Progenitor cell of endocrine pancreas (in vitro differentiated cells): ENCODE results near the gene RSPO3. TPM values are rescaled to one million over a fixed set of nuclear protein-coding genes. Genes with fewer than 3 reads are reported as not detected.

Experiments used
- DNase-seq: peaks from one replicate; pipeline ENCODE4 v3.0.0; 2021; ENCODE audit warnings: low spot score; ENCODE audit not compliant: unreplicated experiment
- H3K27ac Mint-ChIP-seq: 2 replicates; pipeline ENCODE4 v1.8.0; 2021; ENCODE audit warnings: mild to moderate bottlenecking, moderate library complexity, mixed read lengths
- H3K27me3 Mint-ChIP-seq: 2 replicates; pipeline ENCODE4 v1.8.0; 2021; ENCODE audit warnings: mixed read lengths
- H3K36me3 Mint-ChIP-seq: 2 replicates; pipeline ENCODE4 v1.8.0; 2022; ENCODE audit warnings: mixed read lengths; ENCODE audit not compliant: insufficient read depth
- H3K4me1 Mint-ChIP-seq: 2 replicates; pipeline ENCODE4 v1.8.0; 2021; ENCODE audit warnings: low read depth, mixed read lengths
- H3K4me3 Mint-ChIP-seq: 2 replicates; pipeline ENCODE4 v1.8.0; 2021; ENCODE audit warnings: low read depth, mild to moderate bottlenecking, moderate library complexity, mixed read lengths
- H3K9me3 Mint-ChIP-seq: 2 replicates; pipeline ENCODE4 v1.8.0; 2021; ENCODE audit warnings: low read depth, mixed read lengths
- CTCF ChIP-seq: fragments of 200-600 bp; sonication (generic); IDR thresholded peaks from one replicate; pipeline ENCODE4 v1.5.0; 2021; ENCODE audit warnings: antibody characterized with exemption, mild to moderate bottlenecking; ENCODE audit not compliant: unreplicated experiment
- total RNA-seq: library from RNA; stranded (reverse); gene quantifications from 2 replicates; pipeline ENCODE4 v1.2.1, GENCODE V29; 2021

RSPO3 gene
- total RNA-seq, 1 donor from 2014 or later, result 0.43 TPM

- H3K9me3 Mint-ChIP-seq, result no peaks in the 10 kb centered on the region
- peaks cover 72% of the 10 kb centered on the region for H3K27me3 Mint-ChIP-seq
- H3K27ac Mint-ChIP-seq, result no peak overlapping the region
- H3K4me3 Mint-ChIP-seq, result no peak overlapping the region
- TF ChIP-seq CTCF, result no peak
- no peaks in the 10 kb centered on the region for H3K36me3 Mint-ChIP-seq
- no peak for DNase-seq
- H3K4me1 Mint-ChIP-seq, result peaks cover 7% of the 10 kb centered on the region
Measured at GRCh38 chr6:127124172-127124571, 5.7 kb downstream of the RSPO3 start.

- H3K9me3 Mint-ChIP-seq, result no peaks in the 10 kb centered on the region
- no peak for TF ChIP-seq CTCF
- no peak overlapping the region for H3K27ac Mint-ChIP-seq
- peaks cover 7% of the 10 kb centered on the region for H3K4me1 Mint-ChIP-seq
- H3K4me3 Mint-ChIP-seq, result no peak overlapping the region
- H3K36me3 Mint-ChIP-seq, result no peaks in the 10 kb centered on the region
- no peak for DNase-seq
- peaks cover 70% of the 10 kb centered on the region for H3K27me3 Mint-ChIP-seq
Measured at GRCh38 chr6:127124680-127125079, 6.2 kb downstream of the RSPO3 start.

GRCh38 chr6:127128066-127128465 lies 9.6 kb downstream of the RSPO3 start:
- DNase-seq, result no peak
- Mint-ChIP-seq H3K27ac (no peak overlapping the region), H3K36me3 (no peaks in the 10 kb centered on the region), H3K9me3 (no peaks in the 10 kb centered on the region), H3K27me3 (peaks cover 41% of the 10 kb centered on the region), H3K4me1 (no peaks in the 10 kb centered on the region), H3K4me3 (no peak overlapping the region)
- TF ChIP-seq CTCF, result no peak

GRCh38 chr6:127129251-127129650 lies 10.8 kb downstream of the RSPO3 start:
- Mint-ChIP-seq H3K4me1 (no peaks in the 10 kb centered on the region), H3K36me3 (no peaks in the 10 kb centered on the region), H3K27me3 (peaks cover 30% of the 10 kb centered on the region), H3K4me3 (no peak overlapping the region), H3K27ac (no peak overlapping the region), H3K9me3 (no peaks in the 10 kb centered on the region)
- no peak for DNase-seq
- TF ChIP-seq CTCF, result no peak

GRCh38 chr6:127131275-127131674 lies 12.8 kb downstream of the RSPO3 start:
- no peak overlapping the region for H3K4me3 Mint-ChIP-seq
- peaks cover 20% of the 10 kb centered on the region for H3K27me3 Mint-ChIP-seq
- H3K9me3 Mint-ChIP-seq, result no peaks in the 10 kb centered on the region
- no peak for TF ChIP-seq CTCF
- H3K4me1 Mint-ChIP-seq, result no peaks in the 10 kb centered on the region
- H3K27ac Mint-ChIP-seq, result no peak overlapping the region
- DNase-seq, result no peak
- H3K36me3 Mint-ChIP-seq, result no peaks in the 10 kb centered on the region
